Measurements from ENCODE around the gene PDE4D.

Gene PDE4D

GRCh38 chr5:59517926-59518585, 375.5 kb downstream of the PDE4D start:
- peak; percentile 75 for DNase-seq (ENCODE audit: low read depth)

GRCh38 chr5:59516161-59516560, 377.4 kb downstream of the PDE4D start:
- no peak for DNase-seq (ENCODE audit: low read depth)

GRCh38 chr5:59506285-59506877, 387.1 kb downstream of the PDE4D start:
- DNase-seq (ENCODE audit: low read depth) = peak; percentile 51

- no peak for DNase-seq (ENCODE audit: low read depth)
Measured at GRCh38 chr5:59504043-59504442, 389.5 kb downstream of the PDE4D start.

- no peak for DNase-seq (ENCODE audit: low read depth)
Measured at GRCh38 chr5:59503220-59503619, 390.3 kb downstream of the PDE4D start.

GRCh38 chr5:59501316-59501715, 392.2 kb downstream of the PDE4D start:
- DNase-seq (ENCODE audit: low read depth) = no peak

GRCh38 chr5:59500014-59500413, 393.5 kb downstream of the PDE4D start:
- DNase-seq (ENCODE audit: low read depth) = no peak

GRCh38 chr5:59497207-59497606, 396.3 kb downstream of the PDE4D start:
- DNase-seq (ENCODE audit: low read depth) = no peak

- peak; percentile 45 for DNase-seq (ENCODE audit: low read depth)
Measured at GRCh38 chr5:59496524-59497134, 396.9 kb downstream of the PDE4D start.

- no peak for DNase-seq (ENCODE audit: low read depth)
Measured at GRCh38 chr5:59491945-59492344, 401.6 kb downstream of the PDE4D start.

GRCh38 chr5:59489551-59489950, 404.0 kb downstream of the PDE4D start:
- DNase-seq (ENCODE audit: low read depth) = no peak

- no peak for DNase-seq (ENCODE audit: low read depth)
Measured at GRCh38 chr5:59487772-59488729, 405.5 kb downstream of the PDE4D start.

GRCh38 chr5:59487068-59487686, 406.3 kb downstream of the PDE4D start:
- no peak for DNase-seq (ENCODE audit: low read depth)

- DNase-seq (ENCODE audit: low read depth) = no peak
Measured at GRCh38 chr5:59486508-59486907, 407.0 kb downstream of the PDE4D start.

- DNase-seq (ENCODE audit: low read depth) = peak; percentile 41
Measured at GRCh38 chr5:59485629-59486439, 407.7 kb downstream of the PDE4D start.

- peak; percentile 17 for DNase-seq (ENCODE audit: low read depth)
Measured at GRCh38 chr5:59485107-59485506, 408.4 kb downstream of the PDE4D start.

- DNase-seq (ENCODE audit: low read depth) = peak; percentile 29
Measured at GRCh38 chr5:59484618-59485017, 408.9 kb downstream of the PDE4D start.

GRCh38 chr5:59483971-59484472, 409.5 kb downstream of the PDE4D start:
- peak; percentile 52 for DNase-seq (ENCODE audit: low read depth)

GRCh38 chr5:59479086-59479485, 414.4 kb downstream of the PDE4D start:
- no peak for DNase-seq (ENCODE audit: low read depth)

- DNase-seq (ENCODE audit: low read depth) = peak; percentile 11
Measured at GRCh38 chr5:59474324-59474723, 419.2 kb downstream of the PDE4D start.

- peak; percentile 42 for DNase-seq (ENCODE audit: low read depth)
Measured at GRCh38 chr5:59473611-59474010, 419.9 kb downstream of the PDE4D start.

All from amniotic epithelial cell (primary cell).